ENCODE measurements around the gene WNK1.

The WNK1 gene

DNA sequence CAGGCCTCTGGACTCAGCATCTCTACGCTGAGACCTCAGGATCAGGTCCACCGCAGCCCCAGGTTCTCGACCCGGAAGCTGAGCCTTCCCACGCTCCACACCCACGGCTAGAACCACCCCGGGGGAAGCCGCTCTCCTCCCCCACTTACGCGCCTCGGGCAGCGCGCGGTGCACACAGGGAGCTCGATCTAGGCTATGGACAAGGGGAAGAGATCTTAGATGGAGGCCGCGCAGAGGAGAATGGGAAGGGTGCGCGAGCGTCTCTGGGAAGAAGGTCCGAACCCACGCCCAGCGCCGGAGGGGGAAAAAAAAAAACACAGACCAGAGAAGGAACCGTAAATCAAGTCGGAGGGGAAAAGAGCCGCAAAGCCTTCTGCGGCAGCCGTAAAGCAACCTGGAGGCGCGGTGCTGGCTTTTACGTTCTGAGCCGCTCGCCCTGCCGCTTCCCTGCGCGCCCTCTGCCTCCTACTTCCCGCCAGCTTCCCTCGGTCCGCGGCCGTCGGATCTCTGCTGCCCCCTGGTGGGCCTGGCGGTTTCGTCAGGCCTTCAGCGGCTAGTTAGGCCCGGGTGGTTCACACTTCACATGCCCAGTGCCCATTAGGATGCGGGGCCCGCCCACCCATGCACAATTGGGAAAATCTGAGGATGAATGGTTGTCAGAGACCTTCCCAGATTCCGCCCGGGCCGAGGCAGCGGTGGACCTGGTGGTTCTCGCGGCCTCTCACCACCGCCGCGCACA is 197.2 kb downstream of the WNK1 start, which contains the start of gene RAD52:
Gene RAD52, minus strand, starts transcription at position 242 of the 739 bp plus-strand sequence. CDS start 16,636 bp downstream, outside the sequence.
- DNase-seq (ENCODE audit: low read depth), result peak; percentile 99
- H3K4me3 ChIP-seq (replicated peaks; ENCODE audit: low read depth, low read length), result peak within 1 kb of the TSS; percentile 92
- TF ChIP-seq, protein P1, sequence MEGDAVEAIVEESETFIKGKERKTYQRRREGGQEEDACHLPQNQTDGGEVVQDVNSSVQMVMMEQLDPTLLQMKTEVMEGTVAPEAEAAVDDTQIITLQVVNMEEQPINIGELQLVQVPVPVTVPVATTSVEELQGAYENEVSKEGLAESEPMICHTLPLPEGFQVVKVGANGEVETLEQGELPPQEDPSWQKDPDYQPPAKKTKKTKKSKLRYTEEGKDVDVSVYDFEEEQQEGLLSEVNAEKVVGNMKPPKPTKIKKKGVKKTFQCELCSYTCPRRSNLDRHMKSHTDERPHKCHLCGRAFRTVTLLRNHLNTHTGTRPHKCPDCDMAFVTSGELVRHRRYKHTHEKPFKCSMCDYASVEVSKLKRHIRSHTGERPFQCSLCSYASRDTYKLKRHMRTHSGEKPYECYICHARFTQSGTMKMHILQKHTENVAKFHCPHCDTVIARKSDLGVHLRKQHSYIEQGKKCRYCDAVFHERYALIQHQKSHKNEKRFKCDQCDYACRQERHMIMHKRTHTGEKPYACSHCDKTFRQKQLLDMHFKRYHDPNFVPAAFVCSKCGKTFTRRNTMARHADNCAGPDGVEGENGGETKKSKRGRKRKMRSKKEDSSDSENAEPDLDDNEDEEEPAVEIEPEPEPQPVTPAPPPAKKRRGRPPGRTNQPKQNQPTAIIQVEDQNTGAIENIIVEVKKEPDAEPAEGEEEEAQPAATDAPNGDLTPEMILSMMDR (IDR thresholded peaks at IDR 0.05; ENCODE audit: low read length, missing control alignments), result peak; percentile 83

DNA sequence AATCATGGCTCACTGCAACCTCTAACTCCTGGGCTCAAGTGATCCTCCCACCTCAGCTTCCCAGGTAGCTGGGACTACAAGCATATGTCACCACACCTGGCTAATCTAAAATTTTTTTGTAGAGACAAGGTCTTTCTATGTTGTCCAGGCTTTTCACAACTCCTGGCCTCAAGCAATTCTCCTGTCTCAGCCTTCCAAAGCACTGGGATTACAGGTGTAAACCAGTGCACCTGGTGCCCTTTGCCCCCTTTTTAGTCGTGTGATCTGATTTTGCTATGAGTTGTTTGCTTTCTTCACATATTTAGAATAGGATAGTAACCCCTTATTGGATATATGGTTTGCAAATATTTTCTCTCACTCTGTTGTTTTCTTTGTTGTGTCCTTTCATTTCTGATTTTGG is 198.8 kb downstream of the WNK1 start:
- TF ChIP-seq, protein P1 (IDR thresholded peaks at IDR 0.05; ENCODE audit: low read length, missing control alignments), result no peak
- H3K4me3 ChIP-seq (replicated peaks; ENCODE audit: low read depth, low read length), result no peak overlapping the region
- no peak for DNase-seq (ENCODE audit: low read depth)

DNA sequence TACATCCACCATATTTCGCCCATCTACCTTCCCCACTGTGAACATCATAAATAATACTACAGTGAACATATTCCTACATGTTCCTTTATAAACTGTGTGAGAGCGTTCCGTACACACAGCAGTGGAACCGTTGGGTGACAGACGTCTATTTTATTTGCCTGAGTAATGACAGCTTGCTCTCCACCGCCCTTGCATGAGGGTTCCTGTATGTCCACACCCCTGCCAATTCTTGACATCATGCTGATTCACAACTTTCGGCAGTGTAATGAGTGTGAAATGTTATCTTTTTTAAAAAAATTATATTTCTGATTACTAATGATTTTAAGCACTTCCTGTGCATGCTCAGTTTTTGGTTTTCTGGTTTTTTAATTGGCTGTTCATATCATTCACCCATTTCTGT is 201.4 kb downstream of the WNK1 start:
- H3K4me3 ChIP-seq (replicated peaks; ENCODE audit: low read depth, low read length), result no peak overlapping the region
- TF ChIP-seq, protein P1 (IDR thresholded peaks at IDR 0.05; ENCODE audit: low read length, missing control alignments), result no peak
- DNase-seq (ENCODE audit: low read depth), result peak; percentile 46

DNA sequence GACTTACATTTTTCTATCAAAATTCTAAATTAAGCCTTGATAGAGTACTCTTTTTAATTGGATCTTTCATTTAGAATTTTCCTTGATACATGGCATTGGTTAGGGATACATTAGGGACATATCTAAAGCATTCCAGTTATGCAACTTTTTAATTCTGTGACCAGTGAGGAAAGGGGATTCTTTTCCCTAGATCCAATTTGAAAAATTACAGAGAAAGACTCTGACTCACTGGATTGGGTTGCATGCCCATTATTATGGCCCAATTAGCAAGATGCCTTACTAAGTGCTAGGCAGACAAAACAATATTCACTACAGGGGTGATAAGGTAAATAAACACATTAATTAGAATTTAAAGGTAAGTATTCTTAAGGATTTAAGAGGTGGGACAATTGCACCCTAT is 202.4 kb downstream of the WNK1 start:
- H3K4me3 ChIP-seq (replicated peaks; ENCODE audit: low read depth, low read length), result no peak overlapping the region
- TF ChIP-seq, protein P1 (IDR thresholded peaks at IDR 0.05; ENCODE audit: low read length, missing control alignments), result no peak
- no peak for DNase-seq (ENCODE audit: low read depth)

DNA sequence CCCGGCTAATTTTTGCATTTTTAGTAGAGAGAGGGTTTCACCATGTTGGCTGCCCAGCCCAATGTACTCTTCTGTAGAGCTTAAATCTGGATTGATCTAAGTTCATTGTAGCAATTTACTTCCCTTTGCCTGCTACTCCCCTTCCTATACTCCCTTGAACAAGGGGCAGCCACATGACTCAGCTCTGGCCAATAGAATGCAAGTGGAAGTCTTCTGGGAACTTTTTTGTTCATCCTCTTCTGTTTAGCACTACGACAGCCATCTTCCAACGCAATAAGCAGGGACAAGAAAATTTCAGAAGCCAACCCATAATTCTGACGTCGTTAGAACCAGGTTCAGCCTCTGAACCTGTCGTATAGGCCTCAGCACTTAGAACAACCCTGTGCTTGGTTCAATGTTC is 203.6 kb downstream of the WNK1 start:
- TF ChIP-seq, protein P1 (IDR thresholded peaks at IDR 0.05; ENCODE audit: low read length, missing control alignments), result no peak
- no peak for DNase-seq (ENCODE audit: low read depth)
- H3K4me3 ChIP-seq (replicated peaks; ENCODE audit: low read depth, low read length), result no peak overlapping the region

DNA sequence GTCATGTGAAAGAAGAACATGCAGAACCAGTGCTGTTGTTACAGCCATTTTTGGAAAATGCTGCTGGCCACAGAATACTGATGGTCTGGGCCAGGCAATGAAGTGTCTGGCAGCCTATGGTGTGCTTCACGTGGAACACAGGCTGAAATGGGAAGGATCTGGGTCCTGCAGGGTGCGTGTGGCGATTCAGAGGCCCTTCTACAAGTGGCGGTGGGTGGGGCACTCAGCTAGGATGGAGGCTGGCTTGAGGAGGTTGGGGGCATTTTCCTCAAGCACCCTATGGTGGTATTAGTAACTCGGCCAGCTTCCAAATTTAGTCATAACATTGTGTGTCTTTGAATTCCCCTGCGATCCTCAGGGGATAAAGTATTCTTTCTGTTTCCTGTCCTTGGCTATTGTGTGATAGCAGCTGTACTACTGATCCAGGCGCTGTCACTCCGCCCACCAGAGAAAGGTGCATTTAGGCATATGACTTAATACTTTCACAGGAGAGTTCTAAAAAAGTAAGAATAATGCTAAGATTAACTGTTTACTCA is 206.3 kb downstream of the WNK1 start:
- peak; percentile 58 for DNase-seq (ENCODE audit: low read depth)
- H3K4me3 ChIP-seq (replicated peaks; ENCODE audit: low read depth, low read length), result no peak overlapping the region

More for the DNA sequence above, 206.3 kb downstream of the WNK1 start:
- TF ChIP-seq, protein P1 (IDR thresholded peaks at IDR 0.05; ENCODE audit: low read length, missing control alignments), result no peak
